ENCODE data around the gene RCSD1.

RCSD1 gene

DNA sequence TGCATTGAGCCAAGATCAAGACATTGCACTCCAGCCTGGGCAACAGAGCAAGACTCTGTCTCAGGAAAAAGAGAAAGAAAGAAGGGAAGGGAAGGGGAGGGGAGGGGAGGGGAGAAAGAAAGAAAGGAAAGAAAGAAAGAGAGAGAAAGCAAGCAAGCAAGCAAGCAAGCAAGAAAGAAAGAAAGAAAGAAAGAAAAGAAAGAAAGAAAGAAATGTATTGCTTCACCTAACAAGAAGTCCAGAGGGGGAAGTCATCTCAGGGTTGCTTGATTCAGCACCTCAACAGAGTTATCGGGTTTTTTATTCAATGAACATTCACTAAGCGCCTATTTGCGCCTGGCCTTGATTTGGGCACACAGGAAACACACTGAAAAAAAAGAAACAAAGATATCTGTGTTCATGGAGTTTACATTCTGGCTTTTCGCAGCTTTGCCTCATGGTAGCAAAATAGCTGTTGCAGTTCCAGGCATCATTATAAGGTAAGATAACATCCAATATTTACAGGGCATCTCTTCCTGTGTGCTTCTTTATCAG, 8.2 kb upstream of the RCSD1 start:
- no peak overlapping the region for H3K9ac ChIP-seq (ENCODE audit: low read length)
- no peaks in the 10 kb centered on the region for H3K36me3 ChIP-seq (ENCODE audit: control insufficient read depth, insufficient read depth, low read length)
- H3K27ac ChIP-seq (ENCODE audit: low read depth, low read length), result no peak overlapping the region
- no peak overlapping the region for H3K4me3 ChIP-seq (ENCODE audit: low read length)
- no peaks in the 10 kb centered on the region for H3K27me3 ChIP-seq (ENCODE audit: control insufficient read depth, insufficient read depth, low read length)
- H3K4me1 ChIP-seq (ENCODE audit: control insufficient read depth, insufficient read depth, low read length), result no peaks in the 10 kb centered on the region

DNA sequence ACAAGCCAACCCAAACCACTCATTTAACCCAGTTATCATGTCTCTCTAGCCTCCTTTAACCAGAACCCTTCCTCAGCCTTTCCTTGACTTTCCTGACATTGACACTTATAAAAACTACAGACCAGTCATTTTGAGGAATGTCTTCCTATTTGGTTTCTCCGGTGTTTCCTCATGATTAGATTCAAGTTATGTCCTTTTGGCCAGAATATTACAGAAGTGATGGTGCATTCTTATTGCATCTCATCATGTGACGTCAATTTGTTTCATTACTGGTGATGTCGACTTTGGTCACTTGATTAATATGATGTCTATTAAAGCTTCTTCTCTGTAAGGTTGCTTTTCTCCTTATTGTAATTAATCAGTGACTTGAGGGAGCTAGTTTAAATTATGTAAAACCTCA, 6.1 kb upstream of the RCSD1 start:
- Histone ChIP-seq H3K9ac (ENCODE audit: low read length) (no peak overlapping the region), H3K4me1 (ENCODE audit: control insufficient read depth, insufficient read depth, low read length) (no peaks in the 10 kb centered on the region), H3K27me3 (ENCODE audit: control insufficient read depth, insufficient read depth, low read length) (no peaks in the 10 kb centered on the region), H3K4me3 (ENCODE audit: low read length) (no peak overlapping the region), H3K27ac (ENCODE audit: low read depth, low read length) (no peak overlapping the region), H3K36me3 (ENCODE audit: control insufficient read depth, insufficient read depth, low read length) (no peaks in the 10 kb centered on the region)

DNA sequence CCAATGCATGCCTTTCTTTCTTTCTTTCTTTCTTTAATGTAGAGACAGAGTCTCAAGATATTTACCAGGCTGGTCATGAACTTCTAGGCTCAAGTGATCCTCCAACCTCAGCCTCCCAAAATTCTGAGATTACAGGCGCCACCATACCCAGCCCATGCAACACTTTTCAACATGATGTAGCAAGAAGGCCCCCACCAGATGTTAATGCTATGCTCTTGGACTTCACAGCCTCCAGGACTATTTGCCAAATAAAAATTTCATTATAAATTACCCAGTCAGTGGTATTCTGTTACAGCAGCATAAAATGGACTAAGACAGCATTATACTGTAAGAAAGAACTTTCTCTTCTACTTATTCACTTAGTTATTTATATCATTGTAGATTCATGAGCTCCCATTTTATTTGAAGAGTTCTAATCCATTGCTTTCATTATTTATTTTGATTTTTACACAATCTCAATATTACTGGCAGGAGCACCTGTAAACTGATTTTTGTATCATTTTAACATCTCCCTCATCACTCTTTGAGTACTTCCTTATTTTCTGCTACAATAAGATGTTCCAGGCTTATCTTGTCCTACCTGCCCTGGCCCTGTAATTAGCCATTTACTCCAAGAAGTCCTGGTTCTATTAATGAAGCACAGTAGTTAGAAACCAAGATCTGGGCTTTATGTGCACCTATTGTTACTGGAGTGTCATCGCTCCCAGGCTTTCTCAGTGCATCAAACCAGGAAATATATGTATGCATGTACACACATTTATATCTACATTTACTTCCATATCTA, 4.8 kb upstream of the RCSD1 start:
- no peak overlapping the region for H3K27ac ChIP-seq (ENCODE audit: low read depth, low read length)
- H3K27me3 ChIP-seq (ENCODE audit: control insufficient read depth, insufficient read depth, low read length), result no peaks in the 10 kb centered on the region
- no peaks in the 10 kb centered on the region for H3K4me1 ChIP-seq (ENCODE audit: control insufficient read depth, insufficient read depth, low read length)
- H3K36me3 ChIP-seq (ENCODE audit: control insufficient read depth, insufficient read depth, low read length), result no peaks in the 10 kb centered on the region
- no peak overlapping the region for H3K9ac ChIP-seq (ENCODE audit: low read length)
- no peak overlapping the region for H3K4me3 ChIP-seq (ENCODE audit: low read length)

DNA sequence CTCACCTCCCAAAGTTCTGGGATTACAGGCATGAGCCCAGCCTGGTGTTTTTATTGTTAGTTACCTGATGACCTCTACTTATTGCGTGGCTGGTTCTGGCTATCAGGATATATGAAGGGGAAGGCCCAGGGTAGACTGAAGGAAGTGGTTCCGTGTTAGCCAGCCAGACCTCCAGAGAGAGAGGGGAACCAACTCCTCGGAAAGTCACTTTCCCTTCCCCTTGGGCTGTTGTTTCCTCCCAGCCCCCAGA, 2.5 kb upstream of the RCSD1 start:
- Histone ChIP-seq H3K27me3 (ENCODE audit: control insufficient read depth, insufficient read depth, low read length) (no peaks in the 10 kb centered on the region), H3K27ac (ENCODE audit: low read depth, low read length) (no peak overlapping the region), H3K4me3 (ENCODE audit: low read length) (no peak overlapping the region)

DNA sequence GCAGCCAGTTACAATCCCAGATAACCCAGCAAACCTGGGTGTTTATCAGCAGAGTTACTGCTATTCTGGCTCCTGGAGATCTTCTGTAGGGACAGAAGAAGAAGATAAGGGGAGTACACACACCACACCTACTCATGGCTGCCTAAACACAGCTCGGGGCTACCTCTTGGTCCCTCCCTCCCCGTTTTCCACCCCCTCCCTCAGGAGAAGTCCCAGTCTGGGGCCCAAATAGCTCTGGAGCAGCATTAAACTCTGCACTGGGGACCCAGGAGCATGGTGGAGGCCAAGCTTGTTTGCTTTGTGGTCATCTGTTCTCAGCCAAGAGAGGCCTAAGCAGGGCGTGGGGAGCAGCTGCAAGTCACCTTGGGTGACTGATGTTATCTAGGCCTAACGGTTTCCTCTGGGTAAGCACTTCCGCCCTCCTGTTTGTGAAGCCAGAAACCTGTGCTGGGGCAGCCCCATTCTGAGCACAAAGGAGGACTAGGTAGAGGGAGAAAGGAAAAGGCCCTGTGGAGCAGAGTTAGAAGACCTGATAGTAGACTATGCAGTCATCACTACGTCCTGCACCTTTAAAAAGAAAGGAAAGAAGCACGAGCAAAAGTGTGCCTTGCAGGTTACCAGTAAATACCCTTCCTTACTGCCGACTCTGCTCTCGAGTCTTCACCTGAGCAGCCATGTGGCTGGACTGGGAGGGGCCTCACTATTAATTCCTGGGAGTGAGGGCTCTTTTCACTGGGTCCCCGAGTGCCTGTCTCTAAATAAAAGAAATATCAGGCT, 2.0 kb upstream of the RCSD1 start:
- H3K4me1 ChIP-seq (ENCODE audit: control insufficient read depth, insufficient read depth, low read length), result no peaks in the 10 kb centered on the region

More for the DNA sequence above, 2.5 kb upstream of the RCSD1 start:
- Histone ChIP-seq H3K36me3 (ENCODE audit: control insufficient read depth, insufficient read depth, low read length) (no peaks in the 10 kb centered on the region), H3K4me1 (ENCODE audit: control insufficient read depth, insufficient read depth, low read length) (no peaks in the 10 kb centered on the region), H3K9ac (ENCODE audit: low read length) (no peak overlapping the region)

GRCh38 chr1:167628741-167629515, 1.1 kb upstream of the RCSD1 start:
- H3K4me3 ChIP-seq (ENCODE audit: low read length), result peak overlapping the region; percentile 57

More for the DNA sequence above, 2.0 kb upstream of the RCSD1 start:
- H3K27ac ChIP-seq (ENCODE audit: low read depth, low read length), result no peak overlapping the region
- no peak overlapping the region for H3K9ac ChIP-seq (ENCODE audit: low read length)
- no peaks in the 10 kb centered on the region for H3K36me3 ChIP-seq (ENCODE audit: control insufficient read depth, insufficient read depth, low read length)
- H3K4me3 ChIP-seq (ENCODE audit: low read length), result no peak overlapping the region
- no peaks in the 10 kb centered on the region for H3K27me3 ChIP-seq (ENCODE audit: control insufficient read depth, insufficient read depth, low read length)

DNA sequence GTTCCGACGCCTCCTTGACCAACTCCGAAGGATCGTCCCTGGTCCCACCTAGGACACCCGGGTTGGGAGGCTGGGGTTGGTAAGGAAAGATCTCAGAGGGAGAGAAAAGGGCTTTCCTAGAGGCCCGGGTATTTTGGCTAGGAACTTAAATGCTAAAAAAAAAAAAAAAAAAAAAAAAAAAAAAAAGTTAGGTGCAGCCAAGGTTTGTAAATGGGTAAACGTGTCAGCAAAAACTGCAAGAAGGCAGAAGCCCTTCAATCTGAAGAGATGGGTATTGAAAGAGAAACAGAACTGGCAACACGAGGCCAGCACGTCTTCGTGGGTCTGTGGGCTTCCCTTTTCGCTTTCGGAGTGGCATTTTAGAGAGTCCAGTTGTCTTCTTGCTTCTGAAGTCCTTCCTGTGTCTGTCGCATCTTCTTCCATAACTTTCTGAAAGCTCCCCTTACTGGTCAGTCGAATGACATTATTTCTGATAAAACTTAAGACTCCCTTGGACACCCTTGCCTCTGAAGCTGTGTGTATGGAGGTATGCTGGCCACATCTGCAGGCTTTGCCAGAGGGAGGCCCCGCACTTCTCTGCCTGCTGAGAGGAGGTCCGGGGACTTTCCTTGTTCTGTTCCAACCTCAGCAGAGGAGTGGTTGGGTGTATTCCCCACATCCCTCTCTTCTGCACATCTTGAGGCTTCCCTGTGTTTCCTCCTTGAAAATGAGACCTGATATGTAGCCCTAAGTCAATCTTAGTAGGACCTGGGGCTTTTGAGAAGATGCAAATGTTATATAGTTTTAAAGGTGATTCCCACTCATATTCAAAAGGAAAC, 745 bp downstream of the RCSD1 start:
- no peak overlapping the region for H3K9ac ChIP-seq (ENCODE audit: low read length)
- H3K27me3 ChIP-seq (ENCODE audit: control insufficient read depth, insufficient read depth, low read length), result no peaks in the 10 kb centered on the region
- H3K36me3 ChIP-seq (ENCODE audit: control insufficient read depth, insufficient read depth, low read length), result no peaks in the 10 kb centered on the region
- H3K4me1 ChIP-seq (ENCODE audit: control insufficient read depth, insufficient read depth, low read length), result no peaks in the 10 kb centered on the region
- H3K27ac ChIP-seq (ENCODE audit: low read depth, low read length), result peak overlapping the region; percentile 61
- peak overlapping the region; percentile 80 for H3K4me3 ChIP-seq (ENCODE audit: low read length)

More at GRCh38 chr1:167628741-167629515, 1.1 kb upstream of the RCSD1 start:
- H3K9ac ChIP-seq (ENCODE audit: low read length), result no peak overlapping the region
- no peaks in the 10 kb centered on the region for H3K36me3 ChIP-seq (ENCODE audit: control insufficient read depth, insufficient read depth, low read length)
- no peaks in the 10 kb centered on the region for H3K4me1 ChIP-seq (ENCODE audit: control insufficient read depth, insufficient read depth, low read length)
- no peak overlapping the region for H3K27ac ChIP-seq (ENCODE audit: low read depth, low read length)
- no peaks in the 10 kb centered on the region for H3K27me3 ChIP-seq (ENCODE audit: control insufficient read depth, insufficient read depth, low read length)

DNA sequence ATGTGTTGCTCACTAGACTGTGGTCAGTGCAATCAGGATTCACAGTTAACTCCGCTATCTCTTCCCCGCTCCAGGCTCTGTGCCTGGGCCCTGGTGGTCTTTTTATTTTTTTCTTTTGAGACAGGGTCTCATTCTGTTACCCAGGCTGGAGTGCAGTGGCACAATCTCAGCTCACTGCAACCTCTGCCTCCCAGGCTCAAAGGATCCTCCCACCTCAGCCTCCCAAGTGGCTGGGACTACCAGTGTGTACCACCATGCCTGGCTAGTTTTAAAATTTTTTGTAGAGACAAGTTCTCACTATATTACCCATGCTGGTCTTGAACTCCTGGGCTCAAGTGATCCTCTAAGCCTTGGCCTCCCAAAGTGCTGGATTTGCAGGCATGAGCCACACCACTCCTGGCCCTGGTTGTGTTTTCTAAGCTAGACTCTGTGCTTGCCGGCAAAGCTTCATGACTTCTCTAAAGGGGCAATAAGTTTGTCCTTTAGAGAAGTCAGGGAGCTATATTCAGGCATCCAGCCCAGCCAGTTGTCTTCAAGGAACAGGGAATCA, 1.4 kb downstream of the RCSD1 start:
- H3K4me3 ChIP-seq (ENCODE audit: low read length), result peak overlapping the region; percentile 80
- H3K27ac ChIP-seq (ENCODE audit: low read depth, low read length), result no peak overlapping the region
- H3K9ac ChIP-seq (ENCODE audit: low read length), result no peak overlapping the region

GRCh38 chr1:167631936-167632614, 2.0 kb downstream of the RCSD1 start:
- Histone ChIP-seq H3K36me3 (ENCODE audit: control insufficient read depth, insufficient read depth, low read length) (no peaks in the 10 kb centered on the region), H3K4me3 (ENCODE audit: low read length) (peak overlapping the region; percentile 80), H3K27ac (ENCODE audit: low read depth, low read length) (no peak overlapping the region), H3K9ac (ENCODE audit: low read length) (no peak overlapping the region), H3K27me3 (ENCODE audit: control insufficient read depth, insufficient read depth, low read length) (no peaks in the 10 kb centered on the region), H3K4me1 (ENCODE audit: control insufficient read depth, insufficient read depth, low read length) (no peaks in the 10 kb centered on the region)

More for the DNA sequence above, 1.4 kb downstream of the RCSD1 start:
- Histone ChIP-seq H3K4me1 (ENCODE audit: control insufficient read depth, insufficient read depth, low read length) (no peaks in the 10 kb centered on the region), H3K27me3 (ENCODE audit: control insufficient read depth, insufficient read depth, low read length) (no peaks in the 10 kb centered on the region), H3K36me3 (ENCODE audit: control insufficient read depth, insufficient read depth, low read length) (no peaks in the 10 kb centered on the region)

DNA sequence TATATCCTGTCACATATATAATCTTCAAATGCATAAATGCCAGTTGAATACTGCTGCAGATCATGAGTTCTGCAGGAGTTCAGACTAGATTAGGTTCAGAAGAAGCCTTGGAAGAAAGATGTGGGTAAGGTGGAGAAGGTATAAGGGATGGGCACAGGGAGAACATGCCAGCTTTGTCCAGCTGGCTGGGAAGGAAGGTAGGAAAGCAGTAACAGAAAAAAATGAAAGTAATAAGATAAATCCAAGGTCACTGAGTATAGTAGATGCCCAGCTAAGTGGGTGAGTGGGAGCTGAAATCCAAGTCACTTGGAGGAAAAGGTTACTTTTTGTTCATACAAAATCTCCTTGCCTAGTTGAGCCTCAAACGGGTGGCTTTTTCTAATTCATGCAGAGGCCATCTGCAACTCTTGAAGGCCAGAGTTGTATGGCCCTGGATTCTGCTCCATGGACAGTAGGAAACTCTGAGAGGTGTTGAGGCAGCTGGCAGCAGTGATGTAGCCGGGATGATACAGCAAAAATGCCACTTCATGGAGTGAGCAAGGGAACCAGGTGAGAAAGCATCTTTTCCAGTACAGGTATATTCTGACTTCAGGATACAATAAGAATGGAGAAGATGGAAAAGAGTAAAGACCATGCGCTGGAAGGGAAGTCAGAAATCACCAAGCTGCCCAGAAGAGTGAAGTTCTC, 3.4 kb downstream of the RCSD1 start:
- Histone ChIP-seq H3K4me1 (ENCODE audit: control insufficient read depth, insufficient read depth, low read length) (no peaks in the 10 kb centered on the region), H3K27ac (ENCODE audit: low read depth, low read length) (no peak overlapping the region), H3K27me3 (ENCODE audit: control insufficient read depth, insufficient read depth, low read length) (no peaks in the 10 kb centered on the region), H3K9ac (ENCODE audit: low read length) (no peak overlapping the region), H3K36me3 (ENCODE audit: control insufficient read depth, insufficient read depth, low read length) (no peaks in the 10 kb centered on the region), H3K4me3 (ENCODE audit: low read length) (no peak overlapping the region)

DNA sequence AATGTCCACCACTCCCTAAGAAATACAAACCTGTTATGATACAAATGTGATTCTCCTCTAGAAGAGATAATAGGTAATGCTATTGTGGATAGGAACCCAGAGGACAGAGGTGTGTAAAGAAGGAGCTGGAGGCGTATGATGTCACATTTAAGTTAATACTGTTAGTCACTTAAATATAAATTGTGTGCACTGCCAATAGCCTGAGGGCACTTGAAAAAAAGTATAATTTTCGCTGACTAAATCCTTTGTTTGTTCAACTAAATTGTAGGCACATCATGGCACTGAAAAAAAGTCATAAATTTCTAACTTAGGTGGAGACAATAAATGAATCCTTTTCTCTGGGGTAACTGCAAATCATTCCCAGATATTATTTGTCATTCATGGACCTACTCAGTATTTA, 4.4 kb downstream of the RCSD1 start:
- no peak overlapping the region for H3K4me3 ChIP-seq (ENCODE audit: low read length)
- no peak overlapping the region for H3K27ac ChIP-seq (ENCODE audit: low read depth, low read length)
- no peaks in the 10 kb centered on the region for H3K36me3 ChIP-seq (ENCODE audit: control insufficient read depth, insufficient read depth, low read length)
- no peaks in the 10 kb centered on the region for H3K27me3 ChIP-seq (ENCODE audit: control insufficient read depth, insufficient read depth, low read length)
- H3K9ac ChIP-seq (ENCODE audit: low read length), result no peak overlapping the region
- no peaks in the 10 kb centered on the region for H3K4me1 ChIP-seq (ENCODE audit: control insufficient read depth, insufficient read depth, low read length)
